Activated CD8-positive, alpha-beta T cell treated with anti-CD3 and anti-CD28 coated beads for 36 hours (primary cell): ENCODE measurements around the gene GPSM1. TPM values are rescaled to one million over a fixed set of nuclear protein-coding genes. Genes with fewer than 3 reads are reported as not detected.

Experiments
- ATAC-seq: fragments of 200-7000 bp; cut with Tn5 transposase; one replicate; pipeline ENCODE4 v1.10.0; 2021; ENCODE audit warnings: mild to moderate bottlenecking, moderate library complexity
- CTCF ChIA-PET: fragments of 350-600 bp; sonication (Branson Sonifier 250); formaldehyde crosslinking; loops from one replicate; lab custom pipeline; 2021; ENCODE audit warnings: antibody characterized with exemption; lab: Charles Lee
- POLR2A ChIA-PET: fragments of 350-600 bp; sonication (Branson Sonifier 250); formaldehyde crosslinking; loops from one replicate; lab custom pipeline; 2021; ENCODE audit warnings: antibody characterized with exemption; lab: Charles Lee
- DNase-seq: peaks from one replicate; pipeline ENCODE4 v3.0.0-alpha.2; 2020
- H3K27ac Mint-ChIP-seq: one replicate; pipeline ENCODE4 v1.8.0; 2021; ENCODE audit warnings: mild to moderate bottlenecking, mixed read lengths
- H3K27me3 Mint-ChIP-seq: one replicate; pipeline ENCODE4 v1.8.0; 2021; ENCODE audit warnings: mixed read lengths
- H3K36me3 Mint-ChIP-seq: one replicate; pipeline ENCODE4 v1.8.0; 2021; ENCODE audit warnings: low read depth, mixed read lengths
- H3K4me1 Mint-ChIP-seq: one replicate; pipeline ENCODE4 v1.8.0; 2021; ENCODE audit warnings: low read depth, mixed read lengths
- H3K4me3 Mint-ChIP-seq: one replicate; pipeline ENCODE4 v1.8.0; 2021; ENCODE audit warnings: mild to moderate bottlenecking, moderate library complexity, mixed read lengths
- H3K9me3 Mint-ChIP-seq: one replicate; pipeline ENCODE4 v1.8.0; 2021; ENCODE audit warnings: mixed read lengths
- CTCF ChIP-seq: fragments of 200-600 bp; IDR thresholded peaks from one replicate; pipeline ENCODE4 v1.8.0; 2022; ENCODE audit warnings: antibody characterized with exemption, mild to moderate bottlenecking
- intact Hi-C: fragments of 100-400 bp; cut with micrococcal nuclease; formaldehyde crosslinking; loops from one replicate; pipeline ENCODE4 v1.10.0; 2022
- total RNA-seq, 2 experiments: library from RNA; stranded (reverse); gene quantifications; one replicate each; pipeline ENCODE4 v1.2.3, GENCODE V29; 2021

The GPSM1 gene
- total RNA-seq, 2 experiments from 2014 or later: 8.8 to 10.0 TPM

GRCh38 chr9:136377341-136378169 lies 50.2 kb downstream of the GPSM1 start:
- H3K36me3 Mint-ChIP-seq: peaks cover 8% of the 10 kb centered on the region
- no peaks in the 10 kb centered on the region for H3K27me3 Mint-ChIP-seq
- no peak overlapping the region for H3K27ac Mint-ChIP-seq
- TF ChIP-seq CTCF: no peak
- ATAC-seq: no peak
- no peak overlapping the region for H3K4me3 Mint-ChIP-seq
- DNase-seq: no peak
- CTCF ChIA-PET: interaction anchor here (1.4 kb wide), 1 partner anchor 14 kb away, joined by 4 read pairs; the partner anchor contains the start of gene DNLZ
- intact Hi-C loops: no loop called here
- POLR2A ChIA-PET: interaction anchor here (0.9 to 2.1 kb wide), 5 partner anchors 8 to 62 kb away, joined by 3 to 9 read pairs (median 4); partner anchors contain the start of genes DNLZ and INPP5E
- peaks cover 8% of the 10 kb centered on the region for H3K4me1 Mint-ChIP-seq
- no peaks in the 10 kb centered on the region for H3K9me3 Mint-ChIP-seq

GRCh38 chr9:136378170-136379002 lies 51.0 kb downstream of the GPSM1 start:
- Mint-ChIP-seq H3K27ac (no peak overlapping the region), H3K4me1 (peaks cover 2% of the 10 kb centered on the region), H3K9me3 (no peaks in the 10 kb centered on the region), H3K36me3 (peaks cover 7% of the 10 kb centered on the region), H3K4me3 (no peak overlapping the region), H3K27me3 (no peaks in the 10 kb centered on the region)
- DNase-seq (no peak), ATAC-seq (no peak)
- ChIA-PET POLR2A (interaction anchor here (0.6 to 2.1 kb wide), 5 partner anchors 9 to 25 kb away, joined by 3 to 9 read pairs (median 4); partner anchors contain the start of gene DNLZ), CTCF (no interaction called here)
- no peak for TF ChIP-seq CTCF
- intact Hi-C loops: no loop called here

DNA sequence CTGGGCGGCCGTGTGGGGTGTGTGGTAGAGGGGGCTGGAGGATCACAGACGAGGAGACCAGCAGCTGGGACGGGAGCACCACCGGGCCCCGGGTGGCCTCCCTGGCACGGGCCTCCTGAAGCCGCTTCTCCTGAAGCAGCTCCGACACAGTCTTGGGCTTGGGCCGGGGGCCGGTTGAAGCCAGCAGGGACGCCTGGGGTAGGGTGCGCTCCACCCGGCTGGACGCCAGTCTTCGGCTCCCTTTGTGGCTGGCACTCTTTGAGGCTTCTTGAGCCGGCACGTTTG lies 51.6 kb downstream of the GPSM1 start:
- Mint-ChIP-seq H3K27me3 (no peaks in the 10 kb centered on the region), H3K9me3 (no peaks in the 10 kb centered on the region), H3K36me3 (peaks cover 9% of the 10 kb centered on the region), H3K4me1 (peaks cover under 1% of the 10 kb centered on the region), H3K27ac (no peak overlapping the region), H3K4me3 (no peak overlapping the region)
- intact Hi-C loops: no loop called here
- no peak for ATAC-seq
- ChIA-PET CTCF (no interaction called here), POLR2A (interaction anchor here (0.9 to 2.1 kb wide), 2 partner anchors 13 to 15 kb away, joined by 4 to 9 read pairs; partner anchors contain the start of gene DNLZ)
- no peak for DNase-seq
- no peak for TF ChIP-seq CTCF

GRCh38 chr9:136379401-136379800 lies 52.1 kb downstream of the GPSM1 start:
- Mint-ChIP-seq H3K27me3 (no peaks in the 10 kb centered on the region), H3K9me3 (no peaks in the 10 kb centered on the region), H3K36me3 (peaks cover 11% of the 10 kb centered on the region), H3K4me1 (no peaks in the 10 kb centered on the region), H3K4me3 (no peak overlapping the region), H3K27ac (no peak overlapping the region)
- intact Hi-C loops: no loop called here
- ATAC-seq (no peak), DNase-seq (no peak)
- no peak for TF ChIP-seq CTCF
- ChIA-PET CTCF (no interaction called here), POLR2A (interaction anchor here (2.1 kb wide), 1 partner anchor 13 kb away, joined by 9 read pairs; no protein-coding TSS in a partner anchor)
